Mucosa of stomach (tissue), 1 donor: ENCODE data around the gene HOXD3.

Experiments
- H3K27me3 ChIP-seq: one replicate; pipeline ENCODE4 v1.7.0; 2013; ENCODE audit warnings: mild to moderate bottlenecking, low read length; ENCODE audit not compliant: control insufficient read depth, insufficient read depth
- H3K36me3 ChIP-seq: one replicate; pipeline ENCODE4 v1.7.0; 2013; ENCODE audit warnings: low read length; ENCODE audit not compliant: control insufficient read depth, insufficient read depth
- H3K4me1 ChIP-seq: one replicate; pipeline ENCODE4 v1.7.0; 2013; ENCODE audit warnings: mild to moderate bottlenecking, low read length; ENCODE audit not compliant: control insufficient read depth, insufficient read depth
- H3K4me3 ChIP-seq: one replicate; pipeline ENCODE4 v1.7.0; 2013; ENCODE audit warnings: low read length
- H3K9ac ChIP-seq: one replicate; pipeline ENCODE4 v1.7.0; 2013; ENCODE audit warnings: mild to moderate bottlenecking, low read length, moderate library complexity
- H3K9me3 ChIP-seq: one replicate; pipeline ENCODE4 v1.7.0; 2013; ENCODE audit warnings: mild to moderate bottlenecking, low read length, moderate library complexity; ENCODE audit not compliant: control insufficient read depth
- donor health status: Pancreatic carcinoma.

The HOXD3 gene

GRCh38 chr2:176188774-176189680 lies 31.9 kb downstream of the HOXD3 start:
- Histone ChIP-seq H3K4me3 (no peak overlapping the region), H3K27me3 (peaks cover 75% of the 10 kb centered on the region), H3K9ac (no peak overlapping the region), H3K9me3 (no peaks in the 10 kb centered on the region), H3K36me3 (no peaks in the 10 kb centered on the region), H3K4me1 (peaks cover 12% of the 10 kb centered on the region)

DNA sequence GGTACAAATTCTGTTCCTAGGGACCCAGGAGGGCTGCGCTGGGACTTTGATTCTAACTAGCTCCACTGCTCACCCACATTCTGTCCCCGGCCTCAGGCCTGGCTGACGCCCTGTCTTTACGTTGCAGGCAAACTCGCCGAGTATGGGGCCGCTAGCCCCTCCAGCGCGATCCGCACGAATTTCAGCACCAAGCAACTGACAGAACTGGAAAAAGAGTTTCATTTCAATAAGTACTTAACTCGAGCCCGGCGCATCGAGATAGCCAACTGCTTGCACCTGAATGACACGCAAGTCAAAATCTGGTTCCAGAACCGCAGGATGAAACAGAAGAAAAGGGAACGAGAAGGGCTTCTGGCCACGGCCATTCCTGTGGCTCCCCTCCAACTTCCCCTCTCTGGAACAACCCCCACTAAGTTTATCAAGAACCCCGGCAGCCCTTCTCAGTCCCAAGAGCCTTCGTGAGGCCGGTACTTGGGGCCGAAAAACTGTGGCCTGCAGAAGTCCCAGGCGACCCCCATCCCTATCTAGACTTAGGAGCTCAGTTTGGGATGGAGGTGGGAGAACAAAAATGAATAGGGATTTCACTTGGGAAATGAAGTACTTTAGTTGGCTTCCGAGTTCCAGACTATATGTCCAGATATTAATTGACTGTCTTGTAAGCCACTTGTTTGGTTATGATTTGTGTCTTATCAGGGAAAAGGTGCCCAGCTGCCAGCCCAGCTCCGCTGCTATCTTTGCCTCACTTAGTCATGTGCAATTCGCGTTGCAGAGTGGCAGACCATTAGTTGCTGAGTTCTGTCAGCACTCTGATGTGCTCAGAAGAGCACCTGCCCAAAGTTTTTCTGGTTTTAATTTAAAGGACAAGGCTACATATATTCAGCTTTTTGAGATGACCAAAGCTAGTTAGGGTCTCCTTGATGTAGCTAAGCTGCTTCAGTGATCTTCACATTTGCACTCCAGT lies 32.9 kb downstream of the HOXD3 start:
- no peaks in the 10 kb centered on the region for H3K9me3 ChIP-seq
- H3K4me3 ChIP-seq: no peak overlapping the region
- H3K9ac ChIP-seq: no peak overlapping the region
- H3K4me1 ChIP-seq: peaks cover 12% of the 10 kb centered on the region
- peaks cover 74% of the 10 kb centered on the region for H3K27me3 ChIP-seq
- no peaks in the 10 kb centered on the region for H3K36me3 ChIP-seq

DNA sequence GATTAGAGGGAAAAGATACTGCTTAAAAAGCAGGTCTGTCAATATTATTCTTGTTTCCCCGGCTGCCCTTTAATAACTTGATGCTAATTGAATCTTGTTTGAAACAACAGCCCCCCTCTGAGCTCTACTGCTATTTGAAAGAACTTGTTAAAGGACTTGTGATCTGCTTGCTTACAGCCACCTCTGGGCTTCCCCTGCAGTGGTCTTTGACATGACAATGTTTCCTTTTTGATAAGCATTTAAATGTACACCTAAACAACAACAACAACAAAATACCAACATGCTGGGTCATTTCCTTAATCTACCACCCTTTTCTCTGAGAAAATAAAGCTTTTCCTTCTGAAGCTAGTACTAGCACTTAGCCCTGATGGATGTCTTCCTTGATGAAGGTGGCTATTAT lies 35.2 kb downstream of the HOXD3 start:
- H3K4me3 ChIP-seq: no peak overlapping the region
- no peaks in the 10 kb centered on the region for H3K9me3 ChIP-seq
- H3K4me1 ChIP-seq: peaks cover 12% of the 10 kb centered on the region
- peaks cover 70% of the 10 kb centered on the region for H3K27me3 ChIP-seq
- H3K9ac ChIP-seq: no peak overlapping the region
- no peaks in the 10 kb centered on the region for H3K36me3 ChIP-seq

DNA sequence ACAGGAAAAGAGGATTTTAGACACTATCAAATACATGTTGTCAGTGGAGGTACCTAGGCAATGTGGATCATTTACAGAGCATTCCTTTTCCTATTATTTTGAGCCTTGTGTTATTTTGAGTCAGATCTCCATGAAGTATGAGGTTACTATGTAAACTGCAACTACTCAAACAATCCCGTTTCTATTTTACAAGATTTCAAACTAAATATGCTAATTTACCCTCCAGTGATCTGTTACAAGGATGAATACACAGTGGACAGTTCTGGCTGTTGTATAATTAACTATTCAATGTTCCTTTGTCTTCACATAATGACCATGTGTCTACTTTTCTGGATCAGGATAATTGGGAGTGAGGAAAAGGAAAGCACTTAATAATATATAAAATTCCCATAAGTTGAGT lies 35.9 kb downstream of the HOXD3 start:
- no peak overlapping the region for H3K9ac ChIP-seq
- H3K9me3 ChIP-seq: no peaks in the 10 kb centered on the region
- peaks cover 63% of the 10 kb centered on the region for H3K27me3 ChIP-seq
- no peaks in the 10 kb centered on the region for H3K36me3 ChIP-seq
- peaks cover 12% of the 10 kb centered on the region for H3K4me1 ChIP-seq
- no peak overlapping the region for H3K4me3 ChIP-seq

GRCh38 chr2:176199902-176200301 lies 42.8 kb downstream of the HOXD3 start:
- H3K27me3 ChIP-seq: peaks cover 9% of the 10 kb centered on the region
- no peak overlapping the region for H3K4me3 ChIP-seq
- H3K4me1 ChIP-seq: no peaks in the 10 kb centered on the region
- no peaks in the 10 kb centered on the region for H3K9me3 ChIP-seq
- H3K9ac ChIP-seq: no peak overlapping the region
- no peaks in the 10 kb centered on the region for H3K36me3 ChIP-seq

GRCh38 chr2:176200971-176201370 lies 43.9 kb downstream of the HOXD3 start:
- H3K9ac ChIP-seq: no peak overlapping the region
- peaks cover 7% of the 10 kb centered on the region for H3K27me3 ChIP-seq
- H3K4me3 ChIP-seq: no peak overlapping the region
- H3K9me3 ChIP-seq: no peaks in the 10 kb centered on the region
- no peaks in the 10 kb centered on the region for H3K4me1 ChIP-seq
- no peaks in the 10 kb centered on the region for H3K36me3 ChIP-seq

GRCh38 chr2:176202491-176202890 lies 45.4 kb downstream of the HOXD3 start:
- Histone ChIP-seq H3K9ac (no peak overlapping the region), H3K4me1 (no peaks in the 10 kb centered on the region), H3K27me3 (no peaks in the 10 kb centered on the region)

GRCh38 chr2:176205126-176205525 lies 48.0 kb downstream of the HOXD3 start:
- Histone ChIP-seq H3K36me3 (no peaks in the 10 kb centered on the region), H3K4me3 (no peak overlapping the region), H3K27me3 (no peaks in the 10 kb centered on the region), H3K9ac (no peak overlapping the region), H3K9me3 (no peaks in the 10 kb centered on the region), H3K4me1 (no peaks in the 10 kb centered on the region)

More at GRCh38 chr2:176202491-176202890, 45.4 kb downstream of the HOXD3 start:
- H3K9me3 ChIP-seq: no peaks in the 10 kb centered on the region
- H3K4me3 ChIP-seq: no peak overlapping the region
- H3K36me3 ChIP-seq: no peaks in the 10 kb centered on the region

- no peak overlapping the region for H3K9ac ChIP-seq
- no peaks in the 10 kb centered on the region for H3K27me3 ChIP-seq
- H3K36me3 ChIP-seq: no peaks in the 10 kb centered on the region
- H3K9me3 ChIP-seq: no peaks in the 10 kb centered on the region
- H3K4me1 ChIP-seq: no peaks in the 10 kb centered on the region
- H3K4me3 ChIP-seq: no peak overlapping the region
Measured at GRCh38 chr2:176206136-176206535, 49.0 kb downstream of the HOXD3 start.

DNA sequence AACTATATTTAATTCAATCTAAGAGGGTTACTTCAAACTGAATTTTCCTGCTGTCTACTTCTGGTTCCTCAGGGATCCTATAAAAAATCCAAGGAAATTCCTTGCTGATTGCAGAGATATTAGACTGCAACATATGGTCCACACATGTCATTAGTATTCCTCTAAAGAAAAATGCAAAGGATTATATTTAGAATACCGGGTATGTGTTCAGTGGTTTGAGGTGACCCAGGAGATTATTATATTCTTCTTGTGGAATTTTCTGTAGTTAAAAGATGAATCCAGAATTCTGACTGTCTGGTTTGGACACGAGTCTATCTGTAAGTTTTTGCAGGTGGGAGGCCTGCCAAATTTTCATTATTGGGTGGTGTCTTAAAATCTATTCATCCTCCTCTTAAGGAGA lies 49.6 kb downstream of the HOXD3 start:
- no peaks in the 10 kb centered on the region for H3K27me3 ChIP-seq
- no peaks in the 10 kb centered on the region for H3K36me3 ChIP-seq

DNA sequence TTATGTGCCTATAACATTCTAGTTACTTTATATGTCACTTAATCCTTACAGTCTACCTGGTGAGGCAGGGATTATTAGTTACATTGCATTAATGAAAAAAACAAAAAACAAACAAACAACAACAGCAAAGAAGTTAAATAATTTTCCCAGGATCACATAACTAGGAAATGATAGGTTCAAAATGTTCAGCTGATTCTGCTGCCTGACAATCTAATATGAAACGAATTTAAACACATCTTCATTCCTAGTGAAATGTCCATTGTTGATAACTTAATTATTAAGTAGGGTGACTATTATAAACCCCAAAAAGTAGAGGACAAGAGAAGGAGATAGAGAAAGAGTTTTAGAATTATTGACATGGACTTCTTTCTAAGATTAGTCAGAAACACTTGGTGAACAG lies 54.0 kb downstream of the HOXD3 start:
- H3K36me3 ChIP-seq: no peaks in the 10 kb centered on the region
- H3K9ac ChIP-seq: no peak overlapping the region
- H3K4me3 ChIP-seq: no peak overlapping the region
- no peaks in the 10 kb centered on the region for H3K4me1 ChIP-seq
- H3K27me3 ChIP-seq: no peaks in the 10 kb centered on the region
- no peaks in the 10 kb centered on the region for H3K9me3 ChIP-seq

More for the DNA sequence above, 49.6 kb downstream of the HOXD3 start:
- Histone ChIP-seq H3K4me1 (no peaks in the 10 kb centered on the region), H3K9ac (no peak overlapping the region), H3K4me3 (no peak overlapping the region), H3K9me3 (no peaks in the 10 kb centered on the region)

DNA sequence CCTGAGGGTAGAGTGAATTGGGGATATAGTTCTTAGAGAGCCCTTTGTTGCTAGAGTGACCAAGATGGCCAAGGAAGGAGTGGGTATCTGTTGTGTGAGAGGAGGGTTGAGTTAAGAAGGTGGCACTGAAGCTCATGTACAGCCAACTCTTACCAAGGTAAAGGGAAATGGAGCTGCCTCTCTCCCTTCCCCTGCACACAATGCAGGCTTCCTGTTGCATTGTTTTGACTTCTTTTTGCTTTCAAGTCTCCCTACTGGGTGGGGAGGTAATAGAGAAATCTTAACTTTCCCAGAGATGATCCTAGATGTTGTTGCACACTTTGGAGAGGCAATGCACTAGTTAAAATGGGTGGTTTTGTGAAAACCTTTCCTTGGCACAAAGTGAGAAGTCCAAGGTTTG lies 55.2 kb downstream of the HOXD3 start:
- H3K4me1 ChIP-seq: no peaks in the 10 kb centered on the region

More for the DNA sequence above, 55.2 kb downstream of the HOXD3 start:
- Histone ChIP-seq H3K9me3 (no peaks in the 10 kb centered on the region), H3K9ac (no peak overlapping the region), H3K4me3 (no peak overlapping the region), H3K36me3 (no peaks in the 10 kb centered on the region), H3K27me3 (no peaks in the 10 kb centered on the region)
